HEK293 (cell line): ENCODE measurements around the gene HDAC1.

Experiments used
- CTCF ChIA-PET: fragments of 350-600 bp; formaldehyde crosslinking; extraction: SDS; loops from one replicate; lab custom pipeline; 2021; ENCODE audit warnings: antibody characterized with exemption; lab: Yijun Ruan, JAX
- POLR2A ChIA-PET: fragments of 300-600 bp; formaldehyde crosslinking; extraction: SDS; loops from one replicate; lab custom pipeline; 2020; ENCODE audit warnings: antibody characterized with exemption, inconsistent platforms; lab: Yijun Ruan, JAX
- H3K27ac ChIP-seq: fragments of 200-500 bp; sonication (Bioruptor generic); 2 replicates; pipeline ENCODE4 v1.5.1; 2014; ENCODE audit warnings: low read depth, low read length, control low read depth, inconsistent platforms; ENCODE audit errors: extremely low read depth
- H3K36me3 ChIP-seq, 2 experiments: fragments of 200-500 bp in 1 of 2; sonication (Bioruptor generic) in 1 of 2; 1 replicate in 1 of 2; 2 replicates in 1 of 2; pipeline ENCODE4 v1.5.1; 2014 to 2017; ENCODE audit warnings: inconsistent platforms in 2 of 2, low read length in 2 of 2; ENCODE audit not compliant: control insufficient read depth in 2 of 2, insufficient read depth in 1 of 2
- H3K4me1 ChIP-seq: fragments of 200-500 bp; sonication (Bioruptor generic); 2 replicates; pipeline ENCODE4 v1.5.1; 2014; ENCODE audit warnings: mild to moderate bottlenecking, low read length, inconsistent platforms; ENCODE audit not compliant: control insufficient read depth, insufficient read depth
- H3K4me3 ChIP-seq: 2 replicates; pipeline ENCODE4 v1.5.1; 2011; ENCODE audit warnings: low read depth, mild to moderate bottlenecking, control low read depth, low read length, moderate library complexity
- H3K9me3 ChIP-seq: fragments of 200-500 bp; sonication (Bioruptor generic); 2 replicates; pipeline ENCODE4 v1.5.1; 2014; ENCODE audit warnings: low read depth, low read length, inconsistent platforms; ENCODE audit not compliant: control insufficient read depth, insufficient read depth
- OVOL3 ChIP-seq: fragments of 450-650 bp; formaldehyde crosslinking; IDR thresholded peaks from 2 replicates; pipeline ENCODE4 v1.5.1; 2016; ENCODE audit warnings: missing biosample characterization, missing genetic modification characterization
- ZNF362 ChIP-seq: fragments of 450-650 bp; formaldehyde crosslinking; IDR thresholded peaks from 2 replicates; pipeline ENCODE4 v1.5.1; 2016; ENCODE audit warnings: missing biosample characterization, missing genetic modification characterization
- ZNF416 ChIP-seq: fragments of 450-650 bp; formaldehyde crosslinking; IDR thresholded peaks from 2 replicates; pipeline ENCODE4 v1.5.1; 2016; ENCODE audit warnings: missing biosample characterization, missing genetic modification characterization
- ZNF530 ChIP-seq: fragments of 450-650 bp; formaldehyde crosslinking; IDR thresholded peaks from 2 replicates; pipeline ENCODE4 v1.5.1; 2016; ENCODE audit warnings: low read depth, missing biosample characterization, missing genetic modification characterization
- ZNF629 ChIP-seq: fragments of 450-650 bp; formaldehyde crosslinking; IDR thresholded peaks from 2 replicates; pipeline ENCODE4 v1.5.1; 2017; ENCODE audit warnings: missing biosample characterization, missing genetic modification characterization
- ZSCAN5A ChIP-seq: fragments of 450-650 bp; formaldehyde crosslinking; IDR thresholded peaks from 2 replicates; pipeline ENCODE4 v1.5.1; 2016; ENCODE audit warnings: missing biosample characterization, missing genetic modification characterization

Gene HDAC1

GRCh38 chr1:32377541-32378220 is 85.8 kb downstream of the HDAC1 start:
- H3K4me3 ChIP-seq = no peak overlapping the region
- TF ChIP-seq ZNF416 (tag by site-specific recombination) (no peak), ZSCAN5A (tag by site-specific recombination) (no peak)
- TF ChIP-seq, all 188 proteins: peak for 0
- Histone ChIP-seq H3K9me3 (no peaks in the 10 kb centered on the region), H3K27ac (no peak overlapping the region), H3K36me3 (peaks cover 32 to 100% of the 10 kb centered on the region in 2 experiments; a peak in 2 of 3 replicates), H3K4me1 (no peaks in the 10 kb centered on the region)
- ChIA-PET POLR2A (interaction anchor here (0.6 to 3.0 kb wide), 5 partner anchors 9 to 163 kb away, joined by 3 to 10 read pairs (median 3); partner anchors contain the start of gene BSDC1), CTCF (interaction anchor here (0.6 to 1.1 kb wide), 2 partner anchors 23 to 164 kb away, joined by 3 read pairs; no protein-coding TSS in a partner anchor)

- CTCF ChIA-PET = no interaction called here
- no peaks in the 10 kb centered on the region for H3K9me3 ChIP-seq
- H3K36me3 ChIP-seq = peaks cover 38 to 100% of the 10 kb centered on the region in 2 experiments
- TF ChIP-seq ZNF530 (no peak), OVOL3 (tag by site-specific recombination) (no peak), ZNF629 (tag by site-specific recombination) (no peak), ZNF362 (tag by site-specific recombination) (no peak)
- TF ChIP-seq, all 188 proteins: peak for 0
- Histone ChIP-seq H3K4me1 (no peaks in the 10 kb centered on the region), H3K4me3 (no peak overlapping the region), H3K27ac (no peak overlapping the region)
- POLR2A ChIA-PET = no interaction called here
Observed at GRCh38 chr1:32380057-32380456, 88.2 kb downstream of the HDAC1 start.
